PC-3 (cell line): Measurements from ENCODE around the gene NBDY.

Experiments used
- EZH2 ChIP-seq: fragments of 300-600 bp; sonication (generic); IDR thresholded peaks from one replicate; pipeline ENCODE4 v1.6.1; 2017; ENCODE audit warnings: antibody characterized with exemption, mild to moderate bottlenecking, low read length; ENCODE audit not compliant: unreplicated experiment
- EZH2phosphoT487 ChIP-seq: fragments of 300-600 bp; sonication (generic); IDR thresholded peaks from 2 replicates; pipeline ENCODE4 v1.6.1; 2018; ENCODE audit warnings: mild to moderate bottlenecking, antibody characterized with exemption, low read length, borderline replicate concordance
- TF ChIP-seq, protein P1 (sequence below): fragments of 300-600 bp; sonication (generic); conservative IDR thresholded peaks from 2 replicates; pipeline ENCODE4 v1.5.1; 2017; ENCODE audit warnings: antibody characterized with exemption, low read depth, mild to moderate bottlenecking, low read length

DNA sequence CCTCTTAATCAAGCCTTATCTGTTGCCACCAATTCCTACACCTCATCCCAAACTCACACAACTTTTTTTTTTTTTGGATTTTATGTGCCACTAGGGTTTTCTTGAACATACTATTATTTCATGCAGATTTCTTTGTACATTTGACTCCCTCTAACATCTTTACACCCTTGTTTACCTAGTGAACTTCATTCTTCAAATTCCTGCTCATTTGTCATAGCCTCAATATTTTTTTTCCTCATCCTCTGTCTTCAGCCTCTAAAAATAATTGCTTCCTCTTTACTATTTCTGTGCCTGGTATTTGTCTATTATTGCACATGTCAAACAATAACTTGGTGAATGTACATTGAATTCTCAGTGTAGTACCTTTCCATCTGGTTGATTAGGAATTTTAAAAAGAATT is 22.0 kb downstream of the NBDY start:
- TF ChIP-seq, protein P1, sequence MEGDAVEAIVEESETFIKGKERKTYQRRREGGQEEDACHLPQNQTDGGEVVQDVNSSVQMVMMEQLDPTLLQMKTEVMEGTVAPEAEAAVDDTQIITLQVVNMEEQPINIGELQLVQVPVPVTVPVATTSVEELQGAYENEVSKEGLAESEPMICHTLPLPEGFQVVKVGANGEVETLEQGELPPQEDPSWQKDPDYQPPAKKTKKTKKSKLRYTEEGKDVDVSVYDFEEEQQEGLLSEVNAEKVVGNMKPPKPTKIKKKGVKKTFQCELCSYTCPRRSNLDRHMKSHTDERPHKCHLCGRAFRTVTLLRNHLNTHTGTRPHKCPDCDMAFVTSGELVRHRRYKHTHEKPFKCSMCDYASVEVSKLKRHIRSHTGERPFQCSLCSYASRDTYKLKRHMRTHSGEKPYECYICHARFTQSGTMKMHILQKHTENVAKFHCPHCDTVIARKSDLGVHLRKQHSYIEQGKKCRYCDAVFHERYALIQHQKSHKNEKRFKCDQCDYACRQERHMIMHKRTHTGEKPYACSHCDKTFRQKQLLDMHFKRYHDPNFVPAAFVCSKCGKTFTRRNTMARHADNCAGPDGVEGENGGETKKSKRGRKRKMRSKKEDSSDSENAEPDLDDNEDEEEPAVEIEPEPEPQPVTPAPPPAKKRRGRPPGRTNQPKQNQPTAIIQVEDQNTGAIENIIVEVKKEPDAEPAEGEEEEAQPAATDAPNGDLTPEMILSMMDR, result no peak
- TF ChIP-seq EZH2 (no peak), EZH2phosphoT487 (no peak)
